Left renal cortex interstitium (tissue), 4 donors: ENCODE measurements around the gene DCAF12. TPM values are rescaled to one million over a fixed set of nuclear protein-coding genes. Genes with fewer than 3 reads are reported as not detected.

Experiments
- DNase-seq, 4 donors: peaks; one replicate each; pipeline ENCODE4 v3.0.0-alpha.2; 2013; ENCODE audit warnings: low read depth in 4 of 4, low spot score in 2 of 4, missing footprints in 1 of 4
- polyA plus RNA-seq, 4 donors: library from polyadenylated mRNA; unstranded; fragments of 120-200 nt; gene quantifications; one replicate each; pipeline ENCODE4 v1.2.1, GENCODE V29; 2013; ENCODE audit not compliant: insufficient read length in 4 of 4

The DCAF12 gene
- polyA plus RNA-seq, 4 donors = 59.2 to 60.8 (median 60.5) TPM

DNA sequence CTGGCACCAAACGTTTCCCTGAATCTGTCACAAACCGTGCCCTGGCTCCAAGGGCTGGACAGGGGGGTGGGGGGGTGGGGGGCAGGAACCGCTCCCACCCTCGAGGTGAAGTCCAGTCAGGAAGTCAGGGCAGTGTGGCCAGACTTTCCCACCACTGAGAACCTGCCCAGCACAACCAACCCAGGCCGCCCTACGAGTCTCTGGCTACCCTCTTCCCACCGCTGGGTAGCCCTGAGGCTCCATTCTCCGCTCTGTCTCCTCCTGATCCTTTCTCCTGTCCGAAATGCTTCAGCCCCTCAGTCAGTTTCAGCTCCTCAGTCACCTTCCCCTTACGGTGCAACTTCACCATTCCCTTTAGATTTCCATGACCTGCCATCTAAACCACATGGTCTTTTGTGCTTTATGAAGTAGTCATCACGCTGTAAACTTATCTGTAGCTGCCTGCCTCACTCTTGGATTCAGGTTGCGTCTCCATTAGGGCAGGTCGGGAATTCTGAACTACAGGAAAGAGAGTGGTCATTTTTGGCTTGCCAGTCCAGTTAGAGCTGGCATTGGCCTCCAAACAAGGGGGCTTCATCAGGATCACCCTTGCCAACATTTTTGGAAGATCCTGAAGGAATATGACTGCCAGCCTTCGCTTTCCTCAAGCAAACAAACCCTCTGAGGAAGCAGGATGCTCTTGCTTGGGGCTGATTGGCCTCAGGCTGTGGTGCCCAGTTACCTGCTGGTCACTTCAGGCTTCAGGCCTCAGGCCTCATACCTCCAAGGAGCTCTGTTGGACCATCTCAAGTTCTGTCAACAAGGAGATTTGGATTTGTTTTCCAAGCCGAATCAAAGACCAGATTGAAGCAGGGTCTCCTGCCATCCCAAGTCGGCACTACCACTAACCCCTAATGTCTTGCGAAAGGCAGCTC lies 794 bp upstream of the DCAF12 start:
- DNase-seq = peak in 1 of 4 donors; percentile 4

DNA sequence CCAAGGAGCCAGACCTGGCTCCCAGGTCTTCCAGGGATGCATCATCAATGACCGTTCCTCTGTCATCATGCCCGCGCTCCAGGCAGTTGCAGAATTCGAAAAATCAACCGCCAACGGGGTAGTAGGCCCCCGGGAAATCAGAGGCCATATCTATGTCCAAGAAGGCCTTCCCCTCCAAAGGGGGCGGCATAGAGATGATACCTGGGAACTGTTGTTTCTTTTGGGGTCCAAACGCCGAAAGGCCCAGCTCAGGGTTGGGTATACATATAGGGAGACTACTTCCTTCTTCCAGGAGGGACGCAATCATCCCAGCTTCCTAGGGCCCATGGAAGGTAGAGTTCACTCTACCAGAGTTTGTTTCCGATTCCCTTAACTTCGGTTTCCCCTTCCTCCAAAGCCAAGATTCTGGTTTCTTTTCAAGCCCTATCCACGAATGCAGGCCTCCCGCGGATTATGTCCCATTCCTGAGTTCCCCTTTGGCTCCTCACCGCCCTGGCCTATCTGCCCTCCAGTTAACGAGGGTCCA lies 754 bp downstream of the DCAF12 start:
- peak in 1 of 4 donors; percentile 3 for DNase-seq

DNA sequence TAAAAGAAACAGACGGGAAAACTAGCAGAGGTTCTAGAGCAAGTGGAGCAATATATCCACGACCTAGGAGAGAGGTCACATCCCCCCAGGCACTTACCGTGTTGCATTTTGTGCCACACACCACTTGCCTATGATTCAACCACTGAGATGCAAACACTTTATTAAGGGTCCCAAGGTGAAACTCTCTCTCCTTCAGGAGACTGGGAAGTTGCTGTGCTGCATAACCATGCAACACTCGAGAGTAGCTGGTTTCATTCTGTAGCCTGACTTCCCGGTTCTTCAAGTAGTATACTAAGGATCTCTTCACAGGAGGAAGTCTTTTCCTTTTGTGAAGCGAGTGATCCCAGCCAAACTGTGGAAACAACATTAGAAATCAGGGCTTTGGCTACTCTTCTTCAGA lies 1.6 kb downstream of the DCAF12 start:
- DNase-seq = no peak

DNA sequence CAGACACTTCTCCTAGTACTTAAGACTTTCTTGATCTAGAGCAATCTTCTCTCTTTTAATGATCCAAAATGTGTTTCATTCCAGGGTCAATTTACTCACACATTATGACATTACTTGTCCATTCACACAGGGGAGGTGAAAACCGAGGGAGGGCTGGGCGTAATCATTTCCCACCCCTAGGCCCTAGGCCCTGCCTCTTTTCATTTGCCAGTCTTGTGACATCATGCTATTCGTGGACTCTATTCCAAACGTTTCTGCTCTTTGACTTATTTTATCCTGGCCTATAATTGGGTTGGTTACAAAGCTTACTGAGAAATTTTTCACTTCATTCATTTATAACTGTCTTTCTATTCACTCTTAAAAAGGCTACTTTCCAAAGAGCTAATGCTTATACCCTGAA lies 2.4 kb downstream of the DCAF12 start:
- DNase-seq = no peak

DNA sequence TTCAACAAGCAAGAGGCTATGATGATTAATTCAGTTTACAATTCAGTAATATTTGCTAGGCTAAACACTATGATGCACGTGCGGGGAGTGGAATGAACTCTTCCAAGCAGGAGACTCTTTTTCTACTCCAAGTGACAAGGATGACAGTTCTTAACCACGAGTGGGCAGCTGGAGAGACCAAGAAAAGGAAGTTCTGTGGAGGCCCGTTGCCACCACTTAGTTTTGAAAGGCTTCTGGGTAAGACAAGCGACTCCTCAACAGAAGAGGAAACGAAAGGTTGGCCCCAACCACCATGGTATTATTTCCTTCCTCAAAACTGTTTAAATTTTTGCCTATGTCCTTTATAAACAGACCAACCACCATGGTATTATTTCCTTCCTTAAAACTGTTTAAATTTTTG lies 2.8 kb downstream of the DCAF12 start:
- no peak for DNase-seq

DNA sequence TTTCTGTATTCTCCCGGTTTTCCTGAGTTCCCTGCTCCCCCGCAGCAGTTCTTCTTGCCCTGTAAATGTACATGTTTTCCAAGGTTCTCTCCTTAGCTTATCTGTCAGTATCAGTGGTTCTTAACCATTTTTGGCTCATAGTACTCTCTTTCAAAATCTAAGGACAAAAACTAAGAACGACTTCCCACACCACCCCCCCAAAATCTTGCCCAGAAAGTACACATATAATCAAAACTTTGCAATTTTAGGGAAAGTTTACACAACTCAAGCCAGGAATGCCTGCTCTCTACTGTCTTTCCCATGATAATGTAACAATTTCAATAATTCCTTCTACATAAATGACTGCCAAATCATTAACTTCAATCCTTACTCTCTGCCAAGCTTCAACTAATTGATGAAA lies 4.5 kb downstream of the DCAF12 start:
- no peak for DNase-seq

DNA sequence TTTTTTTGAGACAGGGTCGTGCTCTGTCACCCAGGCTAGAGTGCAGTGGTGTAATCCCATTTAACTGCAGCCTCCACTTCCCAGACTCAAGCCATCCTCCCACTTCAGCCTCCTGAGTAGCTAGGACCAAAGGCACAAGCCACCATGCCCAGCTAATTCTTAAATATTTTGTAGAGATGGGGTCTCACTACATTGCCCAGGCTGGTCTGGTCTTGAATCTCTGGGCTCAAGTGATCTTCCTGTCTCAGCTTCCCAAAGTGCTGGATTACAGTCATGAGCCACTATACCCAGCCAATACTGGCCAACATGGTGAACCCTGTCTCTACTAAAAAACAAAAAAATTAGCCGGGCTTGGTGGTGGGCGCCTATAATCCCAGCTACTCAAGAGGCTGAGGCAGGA lies 6.8 kb downstream of the DCAF12 start:
- no peak for DNase-seq

DNA sequence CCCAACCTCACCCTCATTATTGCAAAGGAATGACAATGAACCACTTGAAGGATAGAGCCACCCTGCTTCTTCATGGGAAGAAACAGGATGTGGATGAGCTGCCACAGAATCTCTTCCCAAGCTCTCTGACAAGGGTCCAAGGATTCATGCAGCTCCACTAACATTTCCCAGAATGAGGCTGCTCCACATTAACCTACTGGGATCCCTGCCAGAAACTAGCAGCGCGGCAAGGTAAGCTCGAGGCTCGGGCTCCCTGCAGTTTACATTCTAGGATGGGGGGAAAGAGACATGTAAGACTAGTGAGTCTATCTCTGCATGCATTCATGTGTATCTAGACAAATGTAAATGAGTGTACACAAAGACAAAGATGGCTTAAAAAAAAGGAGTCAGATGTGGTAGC lies 12.1 kb downstream of the DCAF12 start:
- no peak for DNase-seq

DNA sequence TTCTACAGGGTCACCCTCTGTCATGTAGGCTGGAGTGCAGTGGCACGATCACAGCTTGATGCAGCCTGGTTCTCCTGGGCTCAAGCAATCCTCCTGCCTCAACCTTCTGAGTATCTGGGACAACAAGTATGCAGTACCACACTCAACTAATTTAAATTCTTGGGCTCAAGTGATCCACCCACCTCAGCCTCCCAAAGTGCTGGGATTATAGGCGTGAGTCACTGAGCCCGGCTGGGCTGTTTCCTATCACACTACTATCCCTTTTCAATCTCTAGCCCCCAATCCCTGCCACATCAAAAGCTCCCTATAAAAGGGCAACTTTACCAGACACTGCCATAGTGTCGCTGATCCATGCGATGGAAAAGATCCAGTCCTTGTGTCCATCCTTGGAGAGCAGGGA lies 20.4 kb downstream of the DCAF12 start:
- no peak for DNase-seq

DNA sequence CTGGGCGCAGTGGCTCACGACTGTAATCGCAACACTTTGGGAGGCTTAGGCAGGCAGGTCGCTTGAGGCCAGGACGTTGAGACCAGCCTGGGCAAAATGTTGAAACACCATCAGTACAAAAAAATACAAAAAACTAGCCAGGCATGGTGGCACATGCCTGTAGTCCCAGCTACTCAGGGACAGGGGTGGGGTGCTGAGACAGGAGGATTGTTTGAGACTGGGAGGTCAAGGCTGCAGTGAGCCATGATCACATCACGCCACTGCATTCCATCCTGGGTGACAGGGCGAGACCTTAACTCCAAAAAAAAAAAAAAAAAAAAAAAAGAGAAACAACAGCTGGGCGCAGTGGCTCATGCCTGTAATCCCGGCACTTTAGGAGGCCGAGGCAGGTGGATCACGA lies 23.7 kb downstream of the DCAF12 start:
- DNase-seq = no peak

DNA sequence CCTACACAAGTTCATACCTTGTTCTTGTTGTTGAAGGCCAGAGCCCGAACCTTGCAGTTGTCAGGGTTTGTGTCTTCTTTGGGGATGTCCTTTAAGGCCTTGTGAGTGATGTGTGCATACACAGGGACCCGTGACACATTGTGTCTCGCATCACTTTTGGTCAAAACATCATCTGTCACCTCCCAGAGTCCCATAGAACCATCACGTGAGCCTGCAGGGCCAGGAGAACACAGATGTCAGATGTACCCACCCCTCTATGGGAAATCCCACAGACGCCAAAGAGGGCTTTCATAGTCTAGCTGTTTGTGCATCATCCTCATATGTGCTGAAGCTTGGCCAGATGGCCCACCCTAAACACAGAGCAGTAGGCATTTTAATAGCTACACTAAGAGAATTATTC lies 28.2 kb downstream of the DCAF12 start:
- no peak for DNase-seq

DNA sequence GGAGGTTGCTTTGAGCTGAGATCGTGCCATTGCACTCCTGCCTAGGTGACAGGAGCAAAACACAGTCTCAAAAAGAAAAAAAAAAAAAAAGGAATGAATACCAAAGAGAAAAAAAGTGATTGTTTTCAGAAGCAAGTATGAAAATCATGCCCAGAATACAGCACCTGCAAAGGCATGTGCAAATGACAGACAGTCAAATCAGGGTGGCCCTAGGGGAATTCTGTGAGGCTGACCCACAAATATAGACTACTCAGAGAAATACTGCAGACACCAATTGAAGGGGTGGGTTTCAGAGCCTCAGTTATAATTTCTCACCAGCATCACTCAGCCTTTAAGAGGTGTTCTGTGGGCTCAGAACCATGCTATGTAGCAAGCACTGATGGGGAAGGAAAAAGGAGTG lies 28.6 kb downstream of the DCAF12 start:
- no peak for DNase-seq

DNA sequence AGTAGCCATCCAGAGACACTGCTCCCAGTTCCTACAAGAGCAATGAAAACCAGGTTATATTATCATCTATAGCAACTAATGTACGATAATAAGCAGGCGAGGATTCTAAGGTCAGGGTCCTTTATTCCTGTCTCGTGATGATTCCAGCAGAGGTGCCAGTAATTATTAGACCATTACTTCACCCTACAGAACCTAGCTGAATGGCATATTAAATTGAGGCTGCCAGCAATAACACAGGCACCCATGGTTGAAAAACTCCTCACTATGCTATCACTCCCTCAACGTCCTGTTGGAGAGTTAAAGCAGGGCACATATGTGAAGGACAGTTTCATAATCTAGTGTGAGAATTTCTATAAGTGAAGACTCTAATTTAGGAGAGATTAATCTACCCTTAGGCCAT lies 29.7 kb downstream of the DCAF12 start:
- DNase-seq = no peak

DNA sequence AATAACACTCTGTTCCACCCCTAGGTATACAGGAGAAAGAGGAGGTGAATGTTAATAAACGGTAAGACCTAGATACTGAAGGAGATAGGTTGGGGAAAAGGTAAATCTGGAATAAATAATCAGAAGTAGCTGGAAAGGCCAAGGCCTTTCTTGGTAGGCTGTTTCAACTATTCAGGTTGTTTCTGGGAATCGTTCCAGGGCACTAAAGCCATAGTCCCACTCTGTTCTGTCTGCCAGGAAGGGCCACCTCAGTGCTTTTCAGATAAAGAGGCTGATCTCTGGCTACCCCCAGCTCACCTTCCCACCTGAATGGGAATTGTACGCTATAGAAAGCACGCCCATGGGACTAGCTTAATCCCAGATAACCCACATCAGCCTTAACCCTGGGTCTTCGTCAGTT lies 32.9 kb downstream of the DCAF12 start:
- DNase-seq = no peak

DNA sequence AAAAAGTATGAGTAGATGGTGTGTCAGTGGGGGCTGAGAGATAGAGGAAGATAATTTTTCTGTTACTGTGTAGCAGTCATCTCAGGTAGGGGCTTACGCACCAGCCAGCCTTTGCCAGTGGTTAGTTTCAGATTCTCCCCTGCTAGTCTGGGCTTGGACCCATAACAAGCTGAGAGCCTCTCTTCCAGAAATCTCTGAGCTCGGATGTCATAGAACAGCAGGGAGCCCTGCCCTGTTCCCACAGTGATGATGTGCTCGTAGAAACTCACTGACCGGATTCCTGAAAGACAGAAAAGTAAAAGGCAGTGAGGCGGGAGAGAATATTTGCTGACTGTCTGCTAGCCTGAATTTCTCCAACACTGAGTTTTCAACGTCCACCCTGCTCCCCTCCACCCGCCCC lies 37.2 kb downstream of the DCAF12 start:
- no peak for DNase-seq

DNA sequence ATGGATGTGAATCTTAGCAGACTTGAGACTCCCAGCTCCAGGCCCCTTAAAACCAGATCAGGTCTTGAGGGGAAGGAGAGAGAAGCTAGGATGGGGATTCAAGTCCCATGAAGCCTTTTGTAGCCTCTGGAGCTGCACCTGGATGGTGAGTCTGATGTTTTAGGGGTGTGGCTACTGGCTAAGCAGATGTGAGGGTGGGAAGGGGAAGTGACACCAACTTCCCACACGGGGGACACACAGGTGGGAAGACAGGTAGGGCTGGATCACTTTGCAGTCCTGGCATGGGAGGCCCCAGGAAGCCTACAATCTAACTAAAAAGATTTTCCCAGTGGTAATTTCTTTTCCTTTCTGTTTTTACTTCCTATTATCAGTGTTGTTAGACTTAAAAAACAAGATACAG lies 39.1 kb downstream of the DCAF12 start:
- no peak for DNase-seq

DNA sequence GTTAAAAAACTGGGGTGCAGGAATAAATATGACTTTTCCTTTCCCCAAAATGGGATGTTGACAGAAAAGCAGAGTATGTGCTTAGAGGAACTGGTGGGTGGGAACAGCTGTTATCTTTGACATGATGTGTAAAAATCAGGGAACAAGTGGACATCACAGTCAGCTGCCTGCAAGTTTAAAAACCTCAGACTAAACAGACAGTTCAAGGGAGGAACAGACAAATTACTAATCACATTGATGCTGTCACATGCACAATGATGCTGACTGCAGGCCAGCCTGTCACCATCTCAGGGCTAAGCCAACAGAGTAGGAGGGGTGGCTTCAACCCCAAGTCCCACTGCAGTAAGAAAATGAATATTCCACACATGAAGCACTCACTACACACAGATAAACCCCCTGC lies 39.6 kb downstream of the DCAF12 start:
- no peak for DNase-seq

DNA sequence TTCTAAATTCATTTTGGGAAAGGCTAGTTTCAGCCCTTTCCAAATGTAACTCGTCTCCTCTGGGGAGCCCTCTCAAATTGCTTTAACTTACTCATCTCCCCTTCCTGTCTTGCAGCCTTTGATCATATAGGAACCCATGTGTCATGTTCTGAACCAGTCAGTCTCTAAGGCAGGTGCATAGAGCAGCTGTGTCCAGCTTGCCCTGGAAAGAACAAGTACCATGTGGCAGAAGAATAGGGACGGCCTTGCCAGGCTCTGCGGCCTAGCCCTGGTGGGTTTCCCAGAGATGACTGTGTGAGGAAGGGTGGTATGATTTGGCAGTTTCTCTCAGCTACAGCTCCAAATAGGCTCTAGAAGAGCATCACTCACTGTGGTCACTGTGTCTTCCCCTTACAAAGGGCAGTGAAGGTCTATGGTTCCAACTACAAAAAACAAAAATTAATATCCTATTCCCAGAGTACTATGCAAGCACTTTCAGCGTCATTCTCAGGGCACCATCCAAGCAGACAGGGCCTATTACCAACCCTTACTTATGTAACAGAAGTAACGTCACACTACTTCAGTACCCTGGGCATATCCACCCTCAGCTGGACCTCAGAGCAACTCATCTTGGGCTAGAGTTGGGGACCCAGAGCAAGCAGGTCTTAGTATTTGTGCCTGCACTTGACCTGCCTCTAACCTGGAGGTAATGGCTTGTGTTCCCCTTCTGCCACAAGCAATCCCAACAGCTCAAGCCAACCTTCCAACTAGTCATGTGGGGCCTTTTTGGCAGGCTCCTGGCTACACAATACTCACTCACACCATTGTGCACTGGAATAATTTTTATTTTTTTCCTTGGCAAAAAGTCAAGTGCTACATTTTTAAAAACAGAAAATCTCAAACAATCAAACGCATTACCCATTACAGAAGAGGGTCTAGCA lies 40.7 kb downstream of the DCAF12 start:
- DNase-seq = no peak

DNA sequence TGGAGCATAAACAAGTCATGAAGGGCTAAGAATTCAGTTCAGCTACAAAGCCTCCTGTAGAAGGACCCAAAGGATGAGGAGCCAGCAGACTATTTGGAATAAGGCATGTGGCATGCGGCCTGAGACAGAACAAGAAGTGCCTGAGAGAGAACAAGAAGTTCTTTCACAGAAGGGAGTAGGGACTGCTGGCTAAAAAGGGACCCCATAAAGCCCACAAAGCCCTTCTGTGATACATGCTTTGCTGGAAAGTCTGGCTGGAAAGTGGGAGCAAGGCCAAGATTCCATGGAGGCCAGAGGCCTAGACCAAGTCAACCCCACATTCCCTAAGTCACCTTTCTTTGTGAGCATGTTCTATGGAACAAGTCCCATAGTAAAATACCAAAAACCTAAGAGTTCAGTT lies 41.9 kb downstream of the DCAF12 start:
- DNase-seq = no peak

DNA sequence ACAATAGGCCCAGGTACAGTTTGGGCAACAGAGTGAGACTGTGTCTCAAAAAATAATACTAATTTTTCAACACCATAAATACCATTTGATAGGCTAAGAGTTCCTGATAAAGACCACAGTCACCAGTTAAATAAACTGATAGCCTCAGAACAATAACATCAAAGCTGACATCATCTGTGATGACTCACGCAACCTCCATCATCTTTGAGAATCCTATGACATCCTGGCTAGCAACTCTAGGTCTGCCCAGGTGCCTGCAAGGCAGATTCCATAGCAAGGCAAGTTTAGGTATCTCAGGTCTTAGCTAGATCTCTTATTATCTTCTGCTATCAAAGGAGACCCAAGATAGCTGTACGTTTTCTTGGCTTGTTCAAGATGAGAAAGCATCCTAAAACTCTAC lies 47.3 kb downstream of the DCAF12 start:
- DNase-seq = no peak

DNA sequence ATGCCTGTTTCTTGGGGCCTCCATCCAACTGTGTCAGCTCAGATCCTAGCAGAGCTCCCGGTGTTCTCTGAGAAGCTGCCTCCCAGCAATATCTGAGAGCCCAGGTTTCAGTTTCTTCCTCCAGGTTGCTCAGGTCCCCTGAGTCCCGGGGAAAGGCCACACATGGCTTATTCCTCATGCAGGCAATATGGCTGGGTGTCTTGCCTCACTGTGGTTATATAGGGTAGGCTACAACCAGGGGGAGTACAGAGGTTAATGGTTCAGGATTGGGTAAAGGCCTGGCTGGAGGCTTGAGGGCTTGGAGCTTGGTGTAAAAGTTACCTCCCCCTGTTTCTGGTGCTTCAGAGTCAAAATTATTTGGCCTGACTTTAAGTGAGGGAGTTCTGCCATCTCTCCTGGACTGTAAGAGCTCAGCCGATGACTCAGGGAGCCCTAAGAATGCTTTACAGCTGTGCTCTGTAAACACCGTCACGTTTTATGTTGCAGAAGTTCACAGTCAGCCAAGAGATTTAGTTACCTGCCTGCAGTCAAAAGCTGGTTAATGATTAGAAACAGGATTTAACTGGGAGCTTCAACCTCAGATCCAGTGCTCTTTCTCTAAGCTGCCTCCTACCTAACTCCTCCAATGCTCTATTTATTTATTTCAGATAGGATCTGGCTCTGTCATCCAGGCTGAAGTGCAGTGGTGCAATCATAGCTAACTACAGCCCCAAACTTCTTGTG lies 53.5 kb downstream of the DCAF12 start:
- DNase-seq = peak in 3 of 4 donors; percentile 58 to 75 (median 59)
